ENCODE data around the gene ACOT13. TPM values are rescaled to one million over a fixed set of nuclear protein-coding genes. Genes with fewer than 3 reads are reported as not detected.

ACOT13 gene
- total and polyA plus RNA-seq, 2 of the 8 experiments (the other 6 are each of a cell fraction or from before 2014, with no cell fraction given) = 27.6 to 40.6 TPM

DNA sequence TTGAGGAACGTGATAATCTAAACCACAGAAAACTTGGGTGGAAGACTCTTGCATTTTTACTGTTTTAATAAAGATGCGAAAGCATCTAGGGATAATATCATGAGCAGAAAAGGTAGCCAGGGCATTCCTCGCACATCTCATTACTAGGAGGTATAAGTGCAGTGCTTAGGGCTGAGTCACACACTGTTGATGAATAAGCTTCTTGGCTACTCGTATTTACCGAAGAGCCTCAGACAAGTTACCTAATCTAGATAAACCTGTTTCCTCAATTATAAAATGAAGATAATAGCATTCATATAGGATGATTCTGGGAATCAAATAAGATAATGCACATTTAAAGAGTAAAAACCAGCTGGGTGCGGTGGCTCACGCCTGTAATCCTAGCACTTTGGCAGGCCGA lies 20.1 kb upstream of the ACOT13 start (continued):
- TF ChIP-seq, protein P1, sequence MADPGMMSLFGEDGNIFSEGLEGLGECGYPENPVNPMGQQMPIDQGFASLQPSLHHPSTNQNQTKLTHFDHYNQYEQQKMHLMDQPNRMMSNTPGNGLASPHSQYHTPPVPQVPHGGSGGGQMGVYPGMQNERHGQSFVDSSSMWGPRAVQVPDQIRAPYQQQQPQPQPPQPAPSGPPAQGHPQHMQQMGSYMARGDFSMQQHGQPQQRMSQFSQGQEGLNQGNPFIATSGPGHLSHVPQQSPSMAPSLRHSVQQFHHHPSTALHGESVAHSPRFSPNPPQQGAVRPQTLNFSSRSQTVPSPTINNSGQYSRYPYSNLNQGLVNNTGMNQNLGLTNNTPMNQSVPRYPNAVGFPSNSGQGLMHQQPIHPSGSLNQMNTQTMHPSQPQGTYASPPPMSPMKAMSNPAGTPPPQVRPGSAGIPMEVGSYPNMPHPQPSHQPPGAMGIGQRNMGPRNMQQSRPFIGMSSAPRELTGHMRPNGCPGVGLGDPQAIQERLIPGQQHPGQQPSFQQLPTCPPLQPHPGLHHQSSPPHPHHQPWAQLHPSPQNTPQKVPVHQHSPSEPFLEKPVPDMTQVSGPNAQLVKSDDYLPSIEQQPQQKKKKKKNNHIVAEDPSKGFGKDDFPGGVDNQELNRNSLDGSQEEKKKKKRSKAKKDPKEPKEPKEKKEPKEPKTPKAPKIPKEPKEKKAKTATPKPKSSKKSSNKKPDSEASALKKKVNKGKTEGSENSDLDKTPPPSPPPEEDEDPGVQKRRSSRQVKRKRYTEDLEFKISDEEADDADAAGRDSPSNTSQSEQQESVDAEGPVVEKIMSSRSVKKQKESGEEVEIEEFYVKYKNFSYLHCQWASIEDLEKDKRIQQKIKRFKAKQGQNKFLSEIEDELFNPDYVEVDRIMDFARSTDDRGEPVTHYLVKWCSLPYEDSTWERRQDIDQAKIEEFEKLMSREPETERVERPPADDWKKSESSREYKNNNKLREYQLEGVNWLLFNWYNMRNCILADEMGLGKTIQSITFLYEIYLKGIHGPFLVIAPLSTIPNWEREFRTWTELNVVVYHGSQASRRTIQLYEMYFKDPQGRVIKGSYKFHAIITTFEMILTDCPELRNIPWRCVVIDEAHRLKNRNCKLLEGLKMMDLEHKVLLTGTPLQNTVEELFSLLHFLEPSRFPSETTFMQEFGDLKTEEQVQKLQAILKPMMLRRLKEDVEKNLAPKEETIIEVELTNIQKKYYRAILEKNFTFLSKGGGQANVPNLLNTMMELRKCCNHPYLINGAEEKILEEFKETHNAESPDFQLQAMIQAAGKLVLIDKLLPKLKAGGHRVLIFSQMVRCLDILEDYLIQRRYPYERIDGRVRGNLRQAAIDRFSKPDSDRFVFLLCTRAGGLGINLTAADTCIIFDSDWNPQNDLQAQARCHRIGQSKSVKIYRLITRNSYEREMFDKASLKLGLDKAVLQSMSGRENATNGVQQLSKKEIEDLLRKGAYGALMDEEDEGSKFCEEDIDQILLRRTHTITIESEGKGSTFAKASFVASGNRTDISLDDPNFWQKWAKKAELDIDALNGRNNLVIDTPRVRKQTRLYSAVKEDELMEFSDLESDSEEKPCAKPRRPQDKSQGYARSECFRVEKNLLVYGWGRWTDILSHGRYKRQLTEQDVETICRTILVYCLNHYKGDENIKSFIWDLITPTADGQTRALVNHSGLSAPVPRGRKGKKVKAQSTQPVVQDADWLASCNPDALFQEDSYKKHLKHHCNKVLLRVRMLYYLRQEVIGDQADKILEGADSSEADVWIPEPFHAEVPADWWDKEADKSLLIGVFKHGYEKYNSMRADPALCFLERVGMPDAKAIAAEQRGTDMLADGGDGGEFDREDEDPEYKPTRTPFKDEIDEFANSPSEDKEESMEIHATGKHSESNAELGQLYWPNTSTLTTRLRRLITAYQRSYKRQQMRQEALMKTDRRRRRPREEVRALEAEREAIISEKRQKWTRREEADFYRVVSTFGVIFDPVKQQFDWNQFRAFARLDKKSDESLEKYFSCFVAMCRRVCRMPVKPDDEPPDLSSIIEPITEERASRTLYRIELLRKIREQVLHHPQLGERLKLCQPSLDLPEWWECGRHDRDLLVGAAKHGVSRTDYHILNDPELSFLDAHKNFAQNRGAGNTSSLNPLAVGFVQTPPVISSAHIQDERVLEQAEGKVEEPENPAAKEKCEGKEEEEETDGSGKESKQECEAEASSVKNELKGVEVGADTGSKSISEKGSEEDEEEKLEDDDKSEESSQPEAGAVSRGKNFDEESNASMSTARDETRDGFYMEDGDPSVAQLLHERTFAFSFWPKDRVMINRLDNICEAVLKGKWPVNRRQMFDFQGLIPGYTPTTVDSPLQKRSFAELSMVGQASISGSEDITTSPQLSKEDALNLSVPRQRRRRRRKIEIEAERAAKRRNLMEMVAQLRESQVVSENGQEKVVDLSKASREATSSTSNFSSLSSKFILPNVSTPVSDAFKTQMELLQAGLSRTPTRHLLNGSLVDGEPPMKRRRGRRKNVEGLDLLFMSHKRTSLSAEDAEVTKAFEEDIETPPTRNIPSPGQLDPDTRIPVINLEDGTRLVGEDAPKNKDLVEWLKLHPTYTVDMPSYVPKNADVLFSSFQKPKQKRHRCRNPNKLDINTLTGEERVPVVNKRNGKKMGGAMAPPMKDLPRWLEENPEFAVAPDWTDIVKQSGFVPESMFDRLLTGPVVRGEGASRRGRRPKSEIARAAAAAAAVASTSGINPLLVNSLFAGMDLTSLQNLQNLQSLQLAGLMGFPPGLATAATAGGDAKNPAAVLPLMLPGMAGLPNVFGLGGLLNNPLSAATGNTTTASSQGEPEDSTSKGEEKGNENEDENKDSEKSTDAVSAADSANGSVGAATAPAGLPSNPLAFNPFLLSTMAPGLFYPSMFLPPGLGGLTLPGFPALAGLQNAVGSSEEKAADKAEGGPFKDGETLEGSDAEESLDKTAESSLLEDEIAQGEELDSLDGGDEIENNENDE (IDR thresholded peaks at IDR 0.05; ENCODE audit: insufficient replicate concordance, low read length) = no peak
